RWPE1 (cell line): ENCODE results near the gene IPO5.

ENCODE experiments used
- CTCF ChIA-PET: fragments of 350-600 bp; sonication (Branson Sonifier 250); formaldehyde crosslinking; extraction: SDS; loops from one replicate; lab custom pipeline; 2021; lab: Yijun Ruan, JAX
- POLR2A ChIA-PET: fragments of 400-600 bp; formaldehyde crosslinking; extraction: SDS; loops from one replicate; lab custom pipeline; 2020; ENCODE audit warnings: antibody characterized with exemption; ENCODE audit not compliant: low non-redundant PET; lab: Yijun Ruan, JAX
- DNase-seq: peaks from one replicate; pipeline ENCODE4 v3.0.0; 2012; ENCODE audit warnings: low spot score
- H3K27ac ChIP-seq: fragments of 450-650 bp; 2 replicates; pipeline ENCODE4 v1.5.1; 2017
- TF ChIP-seq, protein P1 (sequence below): fragments of 450-650 bp; conservative IDR thresholded peaks from 2 replicates; pipeline ENCODE4 v1.5.1; 2017; ENCODE audit warnings: low read depth, mild to moderate bottlenecking

The IPO5 gene

DNA sequence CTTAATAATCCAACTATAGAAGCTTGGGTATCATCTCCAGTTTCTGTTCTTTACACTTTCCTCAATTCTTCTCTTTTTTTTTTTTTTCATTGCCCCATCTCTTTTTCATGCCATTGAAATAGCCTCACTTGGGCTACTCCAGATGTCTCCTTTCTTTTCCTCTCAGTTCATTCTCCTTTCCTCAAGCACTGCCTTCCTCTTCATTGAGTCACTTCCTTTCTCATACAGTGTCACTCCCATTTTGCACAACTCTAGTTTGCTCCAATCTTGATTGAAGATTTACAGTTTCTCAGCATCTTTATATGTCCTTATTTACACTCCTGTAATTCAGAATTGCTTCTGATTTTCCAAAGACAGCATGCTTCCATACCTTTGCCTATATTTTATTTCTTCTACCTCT is 61.3 kb downstream of the IPO5 start:
- no peak overlapping the region for H3K27ac ChIP-seq
- CTCF ChIA-PET, result no interaction called here
- POLR2A ChIA-PET, result no interaction called here
- TF ChIP-seq, protein P1, sequence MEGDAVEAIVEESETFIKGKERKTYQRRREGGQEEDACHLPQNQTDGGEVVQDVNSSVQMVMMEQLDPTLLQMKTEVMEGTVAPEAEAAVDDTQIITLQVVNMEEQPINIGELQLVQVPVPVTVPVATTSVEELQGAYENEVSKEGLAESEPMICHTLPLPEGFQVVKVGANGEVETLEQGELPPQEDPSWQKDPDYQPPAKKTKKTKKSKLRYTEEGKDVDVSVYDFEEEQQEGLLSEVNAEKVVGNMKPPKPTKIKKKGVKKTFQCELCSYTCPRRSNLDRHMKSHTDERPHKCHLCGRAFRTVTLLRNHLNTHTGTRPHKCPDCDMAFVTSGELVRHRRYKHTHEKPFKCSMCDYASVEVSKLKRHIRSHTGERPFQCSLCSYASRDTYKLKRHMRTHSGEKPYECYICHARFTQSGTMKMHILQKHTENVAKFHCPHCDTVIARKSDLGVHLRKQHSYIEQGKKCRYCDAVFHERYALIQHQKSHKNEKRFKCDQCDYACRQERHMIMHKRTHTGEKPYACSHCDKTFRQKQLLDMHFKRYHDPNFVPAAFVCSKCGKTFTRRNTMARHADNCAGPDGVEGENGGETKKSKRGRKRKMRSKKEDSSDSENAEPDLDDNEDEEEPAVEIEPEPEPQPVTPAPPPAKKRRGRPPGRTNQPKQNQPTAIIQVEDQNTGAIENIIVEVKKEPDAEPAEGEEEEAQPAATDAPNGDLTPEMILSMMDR, result no peak
- peak; percentile 15 for DNase-seq

DNA sequence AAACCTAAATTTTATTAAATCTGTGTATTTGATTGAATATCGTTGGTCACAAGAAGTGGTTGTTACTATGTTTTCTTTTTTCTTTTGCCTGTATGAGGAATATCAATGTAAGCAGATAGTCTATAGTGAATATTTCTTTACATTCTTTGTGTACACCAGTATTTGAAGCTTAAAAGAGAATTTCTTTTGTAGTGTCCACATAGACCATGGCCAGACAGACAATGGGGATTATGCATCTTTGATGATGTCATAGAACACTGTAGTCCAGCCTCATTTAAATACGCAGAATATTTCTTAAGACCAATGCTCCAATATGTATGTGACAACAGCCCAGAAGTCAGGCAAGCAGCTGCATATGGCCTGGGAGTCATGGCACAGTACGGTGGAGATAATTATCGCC is 64.8 kb downstream of the IPO5 start:
- TF ChIP-seq, protein P1, result no peak
- DNase-seq, result no peak
- H3K27ac ChIP-seq, result no peak overlapping the region
- POLR2A ChIA-PET, result no interaction called here
- CTCF ChIA-PET, result no interaction called here

DNA sequence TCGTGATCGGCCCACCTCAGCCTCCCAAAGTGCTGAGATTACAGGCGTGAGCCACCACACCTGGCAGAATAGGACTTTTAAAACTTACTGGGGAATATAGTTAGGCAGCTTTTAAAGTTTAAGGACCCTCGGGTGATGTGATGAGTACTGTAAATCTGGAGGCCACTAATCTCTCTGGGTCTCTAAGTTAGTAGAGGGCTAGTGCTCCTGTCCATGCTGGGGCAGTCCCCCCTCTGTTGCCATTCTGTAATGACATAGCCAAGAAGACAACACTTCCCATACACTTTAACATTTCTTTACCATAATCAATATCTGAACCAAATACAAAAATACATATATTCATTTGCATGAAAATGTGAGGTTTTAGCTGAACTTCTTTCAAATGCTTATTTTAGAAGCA is 65.7 kb downstream of the IPO5 start:
- POLR2A ChIA-PET, result no interaction called here
- DNase-seq, result no peak
- TF ChIP-seq, protein P1, result no peak
- no peak overlapping the region for H3K27ac ChIP-seq
- CTCF ChIA-PET, result no interaction called here

DNA sequence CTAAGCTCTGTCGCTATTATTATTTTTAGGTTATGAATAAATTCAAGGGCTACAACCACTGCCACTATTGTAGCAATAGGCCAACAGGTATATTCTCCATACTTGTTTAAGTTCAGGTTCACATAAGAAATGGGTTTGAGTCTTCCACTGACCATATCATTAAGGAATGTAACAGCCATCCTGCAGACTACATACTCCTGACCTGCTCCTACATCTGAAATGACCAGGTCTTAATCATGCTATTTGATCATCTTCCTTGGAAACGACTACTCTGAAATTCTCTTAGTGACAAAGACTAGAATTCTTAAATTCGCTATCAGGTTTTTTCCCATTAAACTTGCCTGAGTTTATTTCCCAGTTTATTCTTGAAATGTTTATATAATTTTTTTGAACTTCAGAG is 66.8 kb downstream of the IPO5 start:
- TF ChIP-seq, protein P1, result no peak
- no peak for DNase-seq
- ChIA-PET CTCF (interaction anchor here (0.6 kb wide), 1 partner anchor 142 kb away, joined by 3 read pairs; no protein-coding TSS in a partner anchor), POLR2A (no interaction called here)
- no peak overlapping the region for H3K27ac ChIP-seq

DNA sequence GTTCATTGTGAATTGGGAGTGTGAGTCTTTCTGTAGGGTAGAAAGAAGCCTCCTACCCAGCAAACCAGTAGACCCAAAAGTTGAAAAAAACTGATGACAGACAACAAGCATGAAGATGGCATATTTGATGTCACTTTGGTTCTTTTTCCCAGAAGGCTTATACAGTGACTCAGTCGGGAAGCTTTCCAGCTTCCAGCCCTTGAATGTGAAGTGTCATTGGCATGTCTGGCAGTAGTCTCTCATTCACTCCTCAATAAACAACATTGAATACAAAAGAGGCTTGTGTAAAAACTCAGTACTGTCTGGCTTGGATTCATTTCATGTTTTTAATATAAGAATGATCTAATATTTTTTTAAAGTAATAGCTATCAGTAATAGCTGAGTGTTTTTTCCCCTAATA is 68.7 kb downstream of the IPO5 start:
- POLR2A ChIA-PET, result no interaction called here
- CTCF ChIA-PET, result no interaction called here
- no peak for DNase-seq
- no peak overlapping the region for H3K27ac ChIP-seq
- TF ChIP-seq, protein P1, result no peak

DNA sequence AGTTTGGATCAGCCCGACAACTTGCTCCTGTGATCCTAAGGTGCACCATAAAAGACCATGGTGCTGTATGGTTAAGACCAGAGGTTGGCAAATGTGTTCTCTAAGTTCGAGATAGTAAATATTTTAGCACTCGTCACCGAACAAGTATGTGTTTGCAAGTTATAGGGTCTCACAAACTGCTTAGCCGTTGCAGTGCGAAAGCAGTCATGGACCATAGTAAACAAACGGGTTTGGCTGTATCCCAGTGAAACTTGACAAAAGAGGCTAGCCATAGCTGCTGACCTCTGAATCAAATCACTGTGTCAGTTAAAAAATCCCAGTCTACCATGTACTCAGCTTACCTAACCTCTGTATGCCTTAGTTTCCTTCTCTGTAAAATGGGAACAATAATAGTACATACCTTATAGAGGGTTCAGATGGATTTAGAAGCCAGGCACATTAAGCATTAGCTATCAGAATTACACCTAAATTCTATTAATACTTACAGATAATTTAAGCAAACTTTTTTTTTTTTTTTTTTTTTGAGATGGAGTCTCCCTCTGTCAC is 72.1 kb downstream of the IPO5 start:
- H3K27ac ChIP-seq, result no peak overlapping the region
- CTCF ChIA-PET, result interaction anchor here (0.6 kb wide), 2 partner anchors 12 to 279 kb away, joined by 4 read pairs; no protein-coding TSS in a partner anchor
- POLR2A ChIA-PET, result no interaction called here
- no peak for DNase-seq
- TF ChIP-seq, protein P1, result no peak
